ENCODE data around the gene ACAP2. TPM values are rescaled to one million over a fixed set of nuclear protein-coding genes. Genes with fewer than 3 reads are reported as not detected.

Gene ACAP2
- total RNA-seq, 4 donors from 2014 or later, result 53.5 to 69.8 (median 62.5) TPM

GRCh38 chr3:195282961-195283360, 159.9 kb downstream of the ACAP2 start:
- TF ChIP-seq, protein P1, sequence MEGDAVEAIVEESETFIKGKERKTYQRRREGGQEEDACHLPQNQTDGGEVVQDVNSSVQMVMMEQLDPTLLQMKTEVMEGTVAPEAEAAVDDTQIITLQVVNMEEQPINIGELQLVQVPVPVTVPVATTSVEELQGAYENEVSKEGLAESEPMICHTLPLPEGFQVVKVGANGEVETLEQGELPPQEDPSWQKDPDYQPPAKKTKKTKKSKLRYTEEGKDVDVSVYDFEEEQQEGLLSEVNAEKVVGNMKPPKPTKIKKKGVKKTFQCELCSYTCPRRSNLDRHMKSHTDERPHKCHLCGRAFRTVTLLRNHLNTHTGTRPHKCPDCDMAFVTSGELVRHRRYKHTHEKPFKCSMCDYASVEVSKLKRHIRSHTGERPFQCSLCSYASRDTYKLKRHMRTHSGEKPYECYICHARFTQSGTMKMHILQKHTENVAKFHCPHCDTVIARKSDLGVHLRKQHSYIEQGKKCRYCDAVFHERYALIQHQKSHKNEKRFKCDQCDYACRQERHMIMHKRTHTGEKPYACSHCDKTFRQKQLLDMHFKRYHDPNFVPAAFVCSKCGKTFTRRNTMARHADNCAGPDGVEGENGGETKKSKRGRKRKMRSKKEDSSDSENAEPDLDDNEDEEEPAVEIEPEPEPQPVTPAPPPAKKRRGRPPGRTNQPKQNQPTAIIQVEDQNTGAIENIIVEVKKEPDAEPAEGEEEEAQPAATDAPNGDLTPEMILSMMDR (IDR thresholded peaks at IDR 0.05), result no peak
- TF ChIP-seq EP300 (IDR thresholded peaks at IDR 0.05) (no peak), POLR2A (IDR thresholded peaks at IDR 0.05) (no peak)
- H3K36me3 ChIP-seq, result peaks cover 0 to 58% (median 0%) of the 10 kb centered on the region in 3 donors
- WGBS, 2 donors, result 74 to 86% methylated on average over 8 of the region's 8 CpGs

DNA sequence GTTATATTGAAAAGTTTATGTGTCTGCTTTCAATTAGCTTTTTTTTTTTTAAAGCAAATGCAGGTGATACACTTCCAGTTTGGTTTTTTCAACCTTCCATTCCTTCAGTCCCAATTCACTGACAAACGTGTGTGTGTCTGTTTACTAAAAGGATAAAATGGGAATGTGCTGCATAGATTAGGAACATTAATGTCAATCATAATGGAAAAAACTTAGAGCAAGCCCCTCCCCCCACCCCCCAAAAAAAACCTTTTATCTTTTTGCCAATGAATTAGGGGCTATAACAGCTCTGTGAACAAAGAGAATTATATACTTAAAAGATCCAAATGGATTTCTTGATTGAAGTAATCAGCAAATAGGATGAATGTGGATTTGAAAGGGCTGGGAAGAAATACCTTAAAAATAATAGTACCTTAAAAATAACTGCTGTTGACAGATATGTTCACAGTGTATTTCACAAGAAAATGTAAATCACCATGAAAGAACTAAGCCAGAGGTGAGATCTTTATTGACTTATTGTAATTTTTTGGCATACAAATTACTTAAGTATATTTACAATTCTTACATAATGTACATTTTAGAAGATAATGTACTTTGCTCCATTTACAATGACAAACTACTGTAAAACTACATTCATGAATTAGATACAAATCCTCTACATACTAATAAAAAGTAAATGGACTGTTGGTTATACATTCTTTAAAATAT, 168.4 kb downstream of the ACAP2 start:
- Histone ChIP-seq H3K36me3 (peaks cover 0 to 21% (median 0%) of the 10 kb centered on the region in 3 donors), H3K9me3 (no peaks in the 10 kb centered on the region), H3K4me3 (no peak overlapping the region), H3K4me1 (peaks cover 0 to 17% (median 13%) of the 10 kb centered on the region in 4 donors), H3K27ac (no peak overlapping the region), H3K27me3 (no peaks in the 10 kb centered on the region)
- DNase-seq (ENCODE audit: low spot score in 2 of 2), result no peak
- TF ChIP-seq EP300 (IDR thresholded peaks at IDR 0.05) (no peak), POLR2A (IDR thresholded peaks at IDR 0.05) (no peak)
- TF ChIP-seq, protein P1 (IDR thresholded peaks at IDR 0.05), result no peak
- WGBS, 2 donors, result 27 to 41% methylated on average over 1 of the region's 1 CpG

More at GRCh38 chr3:195282961-195283360, 159.9 kb downstream of the ACAP2 start:
- no peak overlapping the region for H3K27ac ChIP-seq
- no peak overlapping the region for H3K4me3 ChIP-seq
- no peaks in the 10 kb centered on the region for H3K4me1 ChIP-seq
- no peaks in the 10 kb centered on the region for H3K27me3 ChIP-seq
- no peak for DNase-seq (ENCODE audit: low spot score in 2 of 2)
- no peaks in the 10 kb centered on the region for H3K9me3 ChIP-seq

DNA sequence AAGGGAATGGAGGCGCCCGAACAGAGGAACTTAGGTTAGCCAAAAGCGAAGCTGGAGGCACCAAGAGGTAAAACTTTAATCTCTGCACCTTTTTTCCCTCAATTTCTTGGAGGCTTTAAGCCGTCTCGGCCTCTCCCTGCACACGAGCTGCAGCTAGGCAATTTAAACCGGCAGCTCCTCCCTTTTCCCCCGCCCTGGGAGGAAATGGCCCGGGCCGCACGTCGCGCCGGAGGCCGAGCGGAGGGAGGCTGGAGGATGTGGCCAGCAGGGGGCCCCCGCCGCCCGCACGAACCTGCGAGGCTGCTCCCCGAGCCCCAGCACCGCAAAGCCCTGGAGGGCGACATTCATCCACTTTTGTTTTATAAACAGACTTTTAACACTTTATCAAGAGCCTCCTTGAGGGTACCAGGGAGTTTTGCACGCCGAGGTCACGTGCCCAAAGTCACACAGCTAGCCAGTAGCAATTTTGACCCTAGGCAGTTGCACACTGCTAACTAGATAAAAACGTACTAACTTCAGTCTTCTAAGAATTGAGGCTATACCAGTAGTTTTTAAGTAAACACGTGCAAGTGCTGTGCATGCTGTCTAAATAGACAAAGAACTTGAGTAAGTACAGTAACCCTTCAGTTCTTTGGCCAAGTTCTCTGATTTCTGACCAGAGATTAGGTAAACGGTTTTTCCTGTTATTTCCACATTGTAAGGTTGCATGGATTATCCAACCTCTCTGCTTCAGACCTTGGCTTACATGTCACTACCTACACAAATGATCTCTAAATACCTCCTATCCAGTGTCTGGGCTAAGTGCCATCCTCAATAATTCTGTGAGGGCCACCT, 171.2 kb downstream of the ACAP2 start:
- 0 to 1% methylated on average over 13 to 30 of the region's 30 CpGs for WGBS, 2 donors
- Histone ChIP-seq H3K27ac (peak overlapping the region; percentile 25 to 90 (median 81)), H3K4me3 (peak overlapping the region; percentile 62 to 91 (median 76)), H3K27me3 (no peaks in the 10 kb centered on the region), H3K9me3 (no peaks in the 10 kb centered on the region), H3K36me3 (no peaks in the 10 kb centered on the region), H3K4me1 (peaks cover 0 to 26% (median 17%) of the 10 kb centered on the region in 4 donors)
- TF ChIP-seq EP300 (IDR thresholded peaks at IDR 0.05) (peak in 1 of 2 donors; percentile 63), POLR2A (IDR thresholded peaks at IDR 0.05) (no peak)
- TF ChIP-seq, protein P1 (IDR thresholded peaks at IDR 0.05), result peak; percentile 88 to 97 (median 95)
- DNase-seq (ENCODE audit: low spot score in 2 of 2), result peak; percentile 73 to 74

DNA sequence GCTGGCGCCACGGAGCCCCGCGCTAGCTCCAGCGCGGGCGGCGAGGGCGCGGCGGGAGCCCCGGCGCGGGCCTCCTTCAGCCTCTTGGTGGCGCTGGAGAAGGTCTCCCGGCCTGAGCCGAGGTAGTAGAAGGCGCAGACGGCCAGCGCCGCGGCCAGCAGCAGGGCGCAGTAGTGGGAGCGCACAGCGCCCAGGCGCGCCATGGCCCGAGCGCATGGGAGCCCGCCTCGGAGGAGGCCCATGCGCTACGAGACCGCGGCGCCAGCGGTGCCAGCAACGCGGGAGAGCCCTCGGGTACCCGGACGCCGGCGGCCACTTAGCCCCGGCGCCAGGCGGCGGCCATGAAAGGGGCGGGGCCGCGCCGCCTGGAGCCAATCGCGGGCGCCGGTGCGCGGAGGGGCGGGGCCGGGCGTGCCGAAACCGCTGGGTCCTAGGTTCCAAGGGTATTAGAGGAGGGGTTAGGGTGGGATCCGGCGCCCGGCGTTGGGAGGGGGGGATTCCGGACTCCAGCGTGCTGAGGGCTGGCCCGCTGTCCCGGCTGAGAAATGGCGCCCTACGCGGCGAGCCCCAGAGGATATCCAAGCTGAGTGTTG, 171.9 kb downstream of the ACAP2 start, which contains the start of gene XXYLT1:
XXYLT1 (minus strand) TSS at position 343 of the 593 bp plus-strand sequence; CDS start at position 242, 101 bp downstream.
- peak; percentile 75 to 79 for DNase-seq (ENCODE audit: low spot score in 2 of 2)
- H3K9me3 ChIP-seq, result no peaks in the 10 kb centered on the region

More for the DNA sequence above, 171.9 kb downstream of the ACAP2 start, which contains the start of gene XXYLT1:
- Histone ChIP-seq H3K36me3 (peaks cover 0 to 3% (median 0%) of the 10 kb centered on the region in 3 donors), H3K27ac (peak within 1 kb of the TSS; percentile 25 to 90 (median 81)), H3K4me3 (peak within 1 kb of the TSS; percentile 62 to 91 (median 76)), H3K4me1 (peaks cover 0 to 26% (median 17%) of the 10 kb centered on the region in 4 donors), H3K27me3 (no peaks in the 10 kb centered on the region)
- no peak for TF ChIP-seq EP300 (IDR thresholded peaks at IDR 0.05)
- TF ChIP-seq, protein P1 (IDR thresholded peaks at IDR 0.05), result peak; percentile 69 to 84 (median 76)
- peak in 1 of 2 donors; percentile 25 for TF ChIP-seq POLR2A (IDR thresholded peaks at IDR 0.05)
- 0 to 1% methylated on average over 51 to 59 of the region's 75 CpGs for WGBS, 2 donors

Measured in tibial nerve (tissue), 4 donors.